ENCODE results near the gene TPPP3.

Gene TPPP3

DNA sequence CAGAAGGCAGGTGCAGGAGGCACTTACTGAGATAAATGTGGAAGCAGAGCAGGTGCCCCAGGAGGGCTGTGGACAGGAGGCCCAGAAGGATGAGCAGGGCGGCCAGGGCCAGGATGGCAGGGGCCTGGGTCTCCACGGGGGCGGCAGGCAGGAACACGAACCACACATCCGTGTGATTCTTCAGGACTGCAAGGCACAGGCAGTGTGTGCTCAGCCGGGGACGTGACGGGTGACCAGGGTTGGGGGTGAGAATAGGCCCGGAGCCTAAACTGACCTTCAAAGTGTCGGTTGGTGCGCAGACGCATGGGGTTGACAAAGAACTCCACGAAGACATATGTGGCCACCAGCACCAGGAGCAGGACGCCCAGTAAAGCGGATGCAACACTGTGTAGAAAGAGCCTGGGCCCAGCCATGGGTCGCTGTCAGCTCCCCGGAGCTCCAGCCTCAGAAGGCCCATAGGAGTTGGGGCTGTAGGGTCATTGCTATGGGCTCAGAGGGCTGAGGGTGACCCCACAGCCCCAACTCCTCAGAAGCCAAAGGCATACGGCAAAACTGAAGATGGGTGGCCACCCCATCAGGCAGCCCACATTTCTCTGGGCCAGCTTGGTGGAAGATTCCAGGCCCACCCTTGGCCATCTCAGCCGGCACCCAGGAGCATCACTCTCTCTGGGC lies 5.4 kb upstream of the TPPP3 start:
- H3K4me3 ChIP-seq (ENCODE audit: low read depth, low read length): no peak overlapping the region
- TF ChIP-seq CTCF (IDR thresholded peaks at IDR 0.05; ENCODE audit: control insufficient read depth, extremely low read depth, insufficient read depth): no peak
- DNase-seq (ENCODE audit: low read depth): no peak

GRCh38 chr16:67397812-67398545 lies 4.7 kb upstream of the TPPP3 start:
- no peak for DNase-seq (ENCODE audit: low read depth)
- H3K4me3 ChIP-seq (ENCODE audit: low read depth, low read length): no peak overlapping the region
- no peak for TF ChIP-seq CTCF (IDR thresholded peaks at IDR 0.05; ENCODE audit: control insufficient read depth, extremely low read depth, insufficient read depth)

DNA sequence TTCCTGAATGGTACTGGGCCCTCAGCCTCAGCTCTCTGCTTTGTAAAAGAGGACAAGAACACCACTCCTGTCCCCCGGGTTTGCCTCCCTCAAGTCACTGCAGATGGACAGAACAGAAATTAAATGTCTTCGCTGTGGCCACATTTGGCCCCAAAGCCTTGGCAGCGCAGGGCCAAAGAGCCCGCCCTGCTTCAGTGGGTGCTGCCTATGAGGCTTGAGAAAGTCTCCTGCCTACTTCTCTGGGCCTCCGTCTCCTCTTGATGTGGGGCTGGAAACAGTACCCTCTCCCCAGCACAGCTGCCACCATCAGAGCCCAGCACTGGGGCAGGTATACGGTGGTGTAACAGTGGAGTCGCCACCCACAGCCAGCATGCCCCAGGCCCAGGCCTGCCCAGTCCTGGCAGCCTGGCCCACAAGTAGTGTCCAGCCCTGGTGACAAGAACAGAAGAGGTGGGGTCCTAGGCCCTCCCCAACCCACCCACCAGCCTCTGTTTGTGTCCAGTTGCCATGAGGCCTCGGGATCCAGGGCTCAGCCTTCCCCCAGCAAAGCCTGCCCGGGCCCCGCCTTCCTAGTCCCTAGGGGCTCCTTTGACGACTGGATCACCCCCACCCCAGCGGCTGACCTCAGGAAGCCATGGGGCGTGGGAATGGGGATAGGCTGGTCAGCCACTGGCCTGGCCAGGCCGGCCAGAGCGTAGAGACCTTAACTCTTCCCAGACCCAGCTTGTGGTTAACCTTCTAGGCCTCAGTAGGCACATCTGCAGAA lies 3.9 kb upstream of the TPPP3 start:
- H3K4me3 ChIP-seq (ENCODE audit: low read depth, low read length): no peak overlapping the region
- DNase-seq (ENCODE audit: low read depth): no peak
- no peak for TF ChIP-seq CTCF (IDR thresholded peaks at IDR 0.05; ENCODE audit: control insufficient read depth, extremely low read depth, insufficient read depth)

DNA sequence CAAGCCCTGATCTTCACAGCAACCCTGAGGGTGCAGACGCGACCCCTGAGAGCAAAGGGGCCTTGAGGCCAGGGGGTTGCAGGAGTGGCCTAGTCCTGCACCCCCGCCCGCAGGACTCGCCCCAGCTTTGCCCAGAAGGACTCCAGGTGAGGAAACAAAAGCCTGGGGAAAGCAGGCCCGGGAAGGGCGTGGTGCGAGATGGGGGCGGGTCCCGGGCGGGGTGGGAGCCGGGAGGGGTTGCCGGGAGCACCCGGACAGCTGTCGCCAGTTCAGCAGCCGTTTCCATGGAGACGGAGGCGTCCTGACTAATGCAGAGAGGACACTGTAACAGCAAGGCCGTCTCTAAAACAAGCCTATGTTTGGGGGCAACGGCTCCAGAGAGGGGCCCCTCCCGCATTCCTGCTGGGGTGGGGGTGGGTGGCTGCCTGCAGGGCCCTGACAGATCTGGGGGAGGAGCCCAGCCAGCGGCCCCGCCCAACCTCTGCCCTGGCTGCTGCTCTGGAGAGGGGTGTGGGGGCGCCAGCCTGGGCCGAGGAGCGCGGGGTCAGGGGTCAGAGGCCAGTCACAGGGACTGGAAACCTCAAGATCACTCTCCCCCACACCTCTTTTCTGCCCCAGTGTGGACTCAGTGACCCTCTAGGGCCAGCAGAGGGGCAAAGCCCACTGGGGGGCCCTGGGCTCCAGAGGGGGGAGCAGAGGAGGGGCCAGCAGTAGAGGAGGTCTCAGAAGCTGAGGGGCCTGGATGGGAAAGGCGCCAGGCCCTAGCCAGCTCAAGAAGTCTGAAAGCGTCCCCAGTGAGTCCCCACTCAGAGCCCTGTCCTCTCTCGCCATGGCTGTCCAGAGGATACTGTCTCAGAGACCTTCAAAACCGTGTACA lies 3.1 kb upstream of the TPPP3 start:
- H3K4me3 ChIP-seq (ENCODE audit: low read depth, low read length): no peak overlapping the region
- no peak for DNase-seq (ENCODE audit: low read depth)
- TF ChIP-seq CTCF (IDR thresholded peaks at IDR 0.05; ENCODE audit: control insufficient read depth, extremely low read depth, insufficient read depth): no peak

DNA sequence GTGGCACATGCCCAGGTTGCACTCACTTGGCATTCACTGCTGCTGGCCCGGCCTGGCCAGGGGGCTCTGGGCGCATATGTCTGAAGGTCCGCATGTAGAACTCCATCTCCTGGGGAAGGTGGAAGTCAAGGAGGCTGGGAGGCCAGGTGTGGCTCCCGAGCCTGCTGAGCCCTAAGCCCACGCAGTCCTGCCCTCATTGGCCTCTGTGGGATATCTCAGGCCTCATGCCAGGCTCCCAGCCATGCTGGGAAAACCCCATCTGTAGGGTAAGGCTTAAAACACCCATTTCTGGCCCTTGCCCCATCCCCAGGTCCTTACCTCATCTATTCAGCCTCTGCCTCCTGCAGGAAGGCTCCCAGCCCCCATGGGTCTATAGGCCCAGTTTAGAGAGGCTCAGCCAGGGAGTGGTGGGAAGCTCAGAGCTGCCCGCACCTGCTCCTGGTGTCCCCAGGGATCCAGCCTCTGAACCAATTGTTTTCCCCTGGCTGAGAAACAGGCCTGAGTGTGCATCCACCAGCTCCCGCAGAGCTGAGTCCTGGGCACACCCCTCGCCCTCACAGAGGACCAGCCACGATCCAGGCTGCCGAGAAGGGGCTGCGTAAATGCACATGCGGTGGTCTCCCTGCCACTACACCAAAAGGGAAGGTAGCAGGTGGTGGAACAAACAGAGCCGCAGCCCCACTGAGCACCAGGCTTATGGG lies 2.3 kb upstream of the TPPP3 start:
- no peak overlapping the region for H3K4me3 ChIP-seq (ENCODE audit: low read depth, low read length)
- no peak for DNase-seq (ENCODE audit: low read depth)
- TF ChIP-seq CTCF (IDR thresholded peaks at IDR 0.05; ENCODE audit: control insufficient read depth, extremely low read depth, insufficient read depth): no peak

DNA sequence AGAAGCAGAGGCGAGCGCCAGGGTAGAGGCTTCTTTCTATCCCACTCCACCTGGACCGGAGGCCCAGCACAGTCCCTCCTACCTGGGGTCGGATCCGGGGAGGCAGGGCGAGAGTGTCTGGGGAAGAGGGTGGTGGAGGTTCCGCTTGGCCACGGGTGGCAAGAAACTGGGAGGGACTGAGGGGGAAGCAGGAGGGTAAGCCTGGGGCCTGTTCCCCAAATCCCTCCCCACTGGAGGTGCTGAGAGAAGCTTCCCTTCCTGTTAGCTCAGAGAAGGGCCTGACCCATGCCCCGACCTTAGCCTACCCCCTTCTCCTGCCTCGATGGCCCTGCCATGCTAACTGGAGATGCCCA lies 1.8 kb upstream of the TPPP3 start:
- H3K4me3 ChIP-seq (ENCODE audit: low read depth, low read length): no peak overlapping the region
- DNase-seq (ENCODE audit: low read depth): no peak
- no peak for TF ChIP-seq CTCF (IDR thresholded peaks at IDR 0.05; ENCODE audit: control insufficient read depth, extremely low read depth, insufficient read depth)

Measured in LNCaP clone FGC (cell line).